AG08395 (cell line): ENCODE results near the gene ALX1.
"Not testable (repeated sequence)": the region's sequence is repeated elsewhere in the genome, so short reads cannot be mapped to it uniquely, and the experiment has no call there.

Experiments used
- DNase-seq: peaks from one replicate; pipeline ENCODE4 v3.0.0; 2012; ENCODE audit warnings: mixed read lengths, low spot score

The ALX1 gene

DNA sequence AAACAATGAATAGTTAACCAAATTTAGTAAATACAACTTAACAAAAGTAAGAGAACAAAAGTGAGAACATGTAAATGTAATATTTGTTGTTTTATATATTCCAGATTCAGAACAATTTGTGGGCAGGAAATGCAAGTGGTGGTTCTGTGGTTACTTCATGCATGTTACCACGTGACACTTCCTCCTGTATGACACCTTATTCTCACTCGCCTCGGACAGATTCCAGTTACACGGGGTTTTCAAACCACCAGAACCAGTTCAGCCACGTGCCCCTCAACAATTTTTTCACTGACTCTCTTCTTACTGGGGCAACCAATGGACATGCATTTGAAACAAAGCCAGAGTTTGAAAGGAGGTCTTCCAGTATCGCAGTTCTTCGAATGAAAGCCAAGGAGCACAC, 21.0 kb downstream of the ALX1 start:
- no peak for DNase-seq

DNA sequence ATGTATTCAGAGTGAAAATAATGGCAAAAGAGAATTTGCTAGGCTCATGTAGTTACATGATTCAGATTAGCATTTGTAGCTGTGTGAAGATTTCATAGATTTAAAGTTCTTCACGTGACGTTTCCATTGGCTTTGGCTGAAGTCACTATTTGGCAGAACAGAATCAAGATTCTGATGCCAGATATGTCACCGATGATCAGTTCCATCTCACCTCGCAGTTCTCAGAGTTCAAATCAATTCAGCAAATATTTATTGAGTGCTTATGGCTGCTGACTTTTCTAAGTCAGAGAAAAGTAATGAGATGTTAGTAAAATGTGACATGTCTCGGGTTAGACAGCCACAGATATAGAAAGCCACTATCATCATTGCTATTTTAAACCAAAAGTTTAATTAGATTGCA, 28.4 kb downstream of the ALX1 start:
- no peak for DNase-seq

DNA sequence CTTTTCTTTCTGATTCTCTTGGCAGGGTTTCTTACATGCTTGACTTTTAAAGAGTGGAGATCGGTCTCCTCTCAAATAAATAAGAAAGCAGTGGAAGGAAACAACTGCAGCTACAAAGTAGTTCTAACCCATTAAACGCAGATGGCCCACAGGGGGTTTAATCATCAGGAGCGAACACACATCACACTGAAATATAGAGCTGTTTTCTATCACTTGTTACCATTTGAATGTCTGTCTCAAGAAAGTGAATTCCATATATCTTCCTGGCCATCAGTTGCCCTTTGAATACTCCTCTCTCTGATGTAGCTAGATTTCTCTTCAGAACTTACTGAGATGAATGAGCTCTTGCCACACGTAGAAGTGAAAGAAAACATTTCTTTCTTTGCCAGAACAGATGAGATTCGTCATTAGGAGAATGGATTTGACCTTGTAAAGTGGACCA, 29.1 kb downstream of the ALX1 start:
- no peak for DNase-seq

DNA sequence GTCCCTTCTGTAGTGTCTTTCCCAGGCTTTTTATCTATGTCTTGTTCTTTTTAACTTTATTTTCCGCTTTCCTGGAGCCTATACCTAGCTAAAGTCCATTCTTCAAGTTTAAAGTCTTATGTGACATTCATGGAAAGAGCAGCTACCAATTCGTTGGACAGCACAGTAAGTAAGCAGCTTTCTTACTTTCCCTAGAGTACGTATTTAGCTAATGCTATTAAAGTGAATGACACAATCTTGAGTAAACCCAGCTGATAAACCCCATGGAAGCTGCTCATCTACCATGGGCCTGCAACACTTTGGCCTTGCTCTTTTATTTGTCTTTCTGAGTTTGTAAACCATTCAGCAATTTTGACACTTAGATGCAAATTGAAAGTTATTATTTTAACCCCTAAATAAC, 30.0 kb downstream of the ALX1 start:
- DNase-seq = no peak

DNA sequence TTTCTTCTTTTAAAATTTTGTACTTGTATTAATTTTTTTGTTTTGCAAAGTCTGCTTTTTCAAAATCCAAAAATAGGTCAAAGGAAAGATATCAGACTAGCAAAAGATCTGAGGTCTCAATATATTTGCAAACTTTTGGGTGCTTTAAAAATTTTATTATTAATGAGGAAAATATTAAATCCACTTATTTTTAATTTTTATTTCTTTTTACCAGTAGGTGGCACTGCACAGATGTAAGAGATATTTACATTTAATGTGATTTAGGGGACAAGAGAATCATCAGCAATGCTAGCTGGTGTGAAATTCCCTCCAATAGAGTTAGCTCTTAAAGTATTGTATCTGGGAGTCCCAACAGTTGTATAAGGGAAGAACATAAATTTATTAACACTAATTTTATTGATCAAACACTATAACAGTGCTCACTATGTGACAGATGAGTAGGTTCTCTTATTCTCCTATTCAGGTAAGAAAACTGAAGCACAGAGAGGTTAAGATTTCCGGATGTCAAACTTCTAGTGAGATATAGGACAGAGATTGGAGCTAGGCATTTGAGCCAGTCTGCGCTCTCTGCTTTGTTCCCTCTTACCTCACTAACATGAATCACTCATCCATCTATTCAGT, 30.5 kb downstream of the ALX1 start:
- DNase-seq = peak; percentile 3

DNA sequence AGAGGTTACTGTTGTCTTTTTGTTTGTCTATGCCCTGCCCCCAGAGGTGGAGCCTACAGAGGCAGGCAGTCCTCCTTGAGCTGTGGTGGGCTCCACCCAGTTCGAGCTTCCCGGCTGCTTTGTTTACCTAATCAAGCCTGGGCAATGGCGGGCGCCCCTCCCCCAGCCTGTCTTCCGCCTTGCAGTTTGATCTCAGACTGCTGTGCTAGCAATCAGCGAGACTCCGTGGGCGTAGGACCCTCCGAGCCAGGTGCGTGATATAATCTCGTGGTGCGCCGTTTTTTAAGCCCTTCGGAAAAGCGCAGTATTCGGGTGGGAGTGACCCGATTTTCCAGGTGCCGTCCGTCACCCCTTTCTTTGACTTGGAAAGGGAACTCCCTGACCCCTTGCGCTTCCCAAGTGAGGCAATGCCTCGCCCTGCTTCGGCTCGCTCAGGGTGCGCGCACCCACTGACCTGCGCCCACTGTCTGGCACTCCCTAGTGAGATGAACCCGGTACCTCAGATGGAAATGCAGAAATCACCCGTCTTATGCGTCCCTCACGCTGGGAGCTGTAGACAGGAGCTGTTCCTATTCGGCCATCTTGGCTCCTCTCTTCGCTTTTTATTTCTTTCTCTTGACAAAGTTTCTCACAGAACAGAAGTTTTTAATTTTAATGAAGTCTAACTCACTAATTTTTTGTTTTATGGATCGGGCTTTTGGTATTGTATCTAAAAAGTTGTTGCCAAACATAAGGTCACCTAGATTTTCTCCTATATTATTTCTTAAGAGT, 38.0 kb downstream of the ALX1 start:
- not testable (repeated sequence) for DNase-seq

DNA sequence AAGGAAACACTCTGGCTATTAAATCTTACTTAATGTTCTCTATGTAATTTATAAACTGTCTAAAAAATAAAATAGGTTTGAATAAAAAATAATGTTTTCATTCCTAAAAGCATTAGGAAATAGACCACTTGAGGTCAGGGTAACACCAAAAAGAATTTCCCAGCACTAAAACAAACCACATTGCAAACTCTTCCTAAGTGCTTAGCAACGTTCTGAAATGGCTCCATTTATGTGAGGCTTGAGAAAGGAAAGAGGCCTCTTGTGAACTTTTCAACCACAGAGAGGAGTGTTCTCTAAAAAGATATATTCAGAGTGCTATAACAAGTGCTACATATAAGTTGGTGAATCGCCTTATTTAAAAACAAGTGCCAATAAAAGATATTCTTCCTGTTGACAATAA, 42.7 kb downstream of the ALX1 start:
- no peak for DNase-seq

DNA sequence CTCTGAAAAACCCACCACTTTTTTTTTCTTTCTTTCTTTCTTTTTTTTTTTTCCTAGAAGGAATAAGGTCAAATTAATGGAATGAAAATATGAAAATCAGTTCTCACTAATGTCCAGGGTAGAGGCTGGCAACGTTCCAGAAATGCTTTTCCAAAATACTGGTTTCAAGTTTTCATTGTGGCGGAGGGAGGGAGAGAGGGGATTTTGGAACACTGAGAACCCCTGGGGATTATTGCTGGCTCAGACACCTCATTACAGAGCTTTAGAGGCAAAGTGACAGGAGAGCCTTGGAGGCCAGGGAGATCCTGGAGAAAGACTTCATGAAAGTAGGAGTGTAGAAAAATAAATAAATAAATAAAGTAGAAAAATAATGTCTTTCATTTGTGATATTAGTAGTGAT, 45.4 kb downstream of the ALX1 start:
- DNase-seq = no peak

DNA sequence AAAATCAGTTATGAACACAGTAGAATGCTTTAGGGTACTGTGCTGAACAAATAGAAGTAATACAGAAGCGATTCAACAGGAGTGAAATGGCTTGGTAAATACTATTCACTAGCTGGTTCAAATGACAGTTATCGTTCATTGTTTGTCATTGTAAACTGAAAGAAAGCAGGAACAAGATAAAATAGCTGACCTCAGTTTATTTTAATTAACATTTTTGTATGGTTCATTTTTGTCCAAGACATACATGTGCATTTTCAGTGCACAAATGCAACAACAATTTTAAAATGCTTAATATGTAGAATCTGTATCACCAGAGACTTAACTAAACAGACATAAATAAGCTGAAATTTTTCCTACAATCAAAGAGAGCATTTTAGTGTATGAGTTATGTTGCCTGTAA, 49.9 kb downstream of the ALX1 start:
- no peak for DNase-seq

DNA sequence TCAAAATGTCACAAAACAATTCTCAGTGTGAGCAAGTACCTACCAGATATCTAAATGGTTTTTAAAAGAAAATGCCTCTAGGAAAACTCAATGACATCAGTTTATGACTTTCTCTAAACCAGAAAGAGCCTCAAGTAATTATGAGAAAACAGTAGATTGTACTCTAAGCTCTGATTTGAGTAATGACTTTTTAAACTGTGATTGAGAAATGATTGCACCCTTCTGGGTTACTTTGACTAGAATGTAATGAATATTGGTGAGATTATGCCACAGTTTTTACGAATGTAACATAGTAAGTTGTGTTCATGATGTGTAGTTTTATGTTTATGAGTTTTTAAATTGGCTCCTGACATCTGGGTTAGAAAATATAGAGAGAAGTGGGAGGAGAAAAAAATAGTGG, 68.8 kb downstream of the ALX1 start:
- DNase-seq = no peak

DNA sequence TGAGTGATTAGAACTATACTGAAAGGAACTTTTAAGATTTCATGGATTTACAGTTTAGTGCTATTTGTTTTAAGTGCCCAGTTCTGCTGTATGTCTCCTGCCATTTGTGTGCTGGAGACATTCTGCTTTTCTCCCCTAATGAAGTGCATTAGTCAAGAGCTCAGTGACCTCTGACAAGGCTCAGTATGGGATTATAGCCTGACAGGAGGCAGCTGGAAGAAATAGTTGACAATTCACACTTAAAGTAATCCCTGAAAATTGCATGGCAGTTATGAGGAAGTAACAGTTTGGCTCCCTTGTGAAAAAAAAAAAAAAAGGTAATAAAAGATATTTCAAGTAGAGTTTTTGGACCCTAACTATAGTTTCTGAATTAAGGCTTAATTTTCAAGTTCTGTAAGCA, 70.3 kb downstream of the ALX1 start:
- no peak for DNase-seq
